GM12801 (cell line): ENCODE data around the gene ITPKA.

Experiments
- CTCF ChIP-seq: IDR thresholded peaks from one replicate; pipeline ENCODE4 v1.5.1; 2011; ENCODE audit warnings: control low read depth; ENCODE audit not compliant: insufficient read length; ENCODE audit errors: extremely low read depth

The ITPKA gene

GRCh38 chr15:41493205-41493901, at the start of gene ITPKA:
Gene ITPKA (plus strand): TSS chr15:41493874. CDS start chr15:41493928, 54 bp downstream.
- TF ChIP-seq CTCF: no peak

- TF ChIP-seq CTCF: no peak
These were observed 48.3 kb upstream of the ITPKA start for GRCh38 chr15:41445399-41445798.

- no peak for TF ChIP-seq CTCF
These were observed 31.4 kb upstream of the ITPKA start for GRCh38 chr15:41462084-41462795.

- no peak for TF ChIP-seq CTCF
These were observed 28.6 kb upstream of the ITPKA start for GRCh38 chr15:41464889-41465580.

GRCh38 chr15:41465822-41466421, 27.8 kb upstream of the ITPKA start:
- peak; percentile 98 for TF ChIP-seq CTCF

- no peak for TF ChIP-seq CTCF
These were observed 27.0 kb upstream of the ITPKA start for GRCh38 chr15:41466711-41467110.

- no peak for TF ChIP-seq CTCF
These were observed 20.3 kb upstream of the ITPKA start for GRCh38 chr15:41473418-41473817.
